Peyer's patch (tissue), 4 donors: Measurements from ENCODE around the gene FBXO36. TPM values are rescaled to one million over a fixed set of nuclear protein-coding genes. Genes with fewer than 3 reads are reported as not detected.
A peak's percentile ranks its signal among the peaks of the same experiment; 100 is the strongest.

ENCODE experiments used
- DNase-seq, 3 donors: peaks; one replicate each; pipeline ENCODE4 v3.0.0-alpha.2; 2017 to 2019
- H3K27ac ChIP-seq, 4 donors: fragments of 200-600 bp; sonication (generic); one replicate each; pipeline ENCODE4 v1.5.1; 2016 to 2019
- H3K27me3 ChIP-seq, 2 donors: fragments of 200-600 bp; sonication (generic); one replicate each; pipeline ENCODE4 v1.5.1; 2019
- H3K36me3 ChIP-seq, 3 donors: fragments of 200-600 bp; sonication (generic); one replicate each; pipeline ENCODE4 v1.5.1; 2016 to 2019
- H3K4me1 ChIP-seq, 4 donors: fragments of 200-600 bp; sonication (generic); one replicate each; pipeline ENCODE4 v1.5.1; 2016 to 2019
- H3K4me3 ChIP-seq, 4 donors: fragments of 200-600 bp; sonication (generic); 1 replicate in 3 of 4; 2 replicates in 1 of 4; pipeline ENCODE4 v1.5.1; 2016 to 2019; ENCODE audit warnings: mild to moderate bottlenecking in 1 of 4
- H3K9me3 ChIP-seq, 4 donors: fragments of 200-600 bp; sonication (generic); one replicate each; pipeline ENCODE4 v1.5.1; 2016 to 2019; ENCODE audit warnings: mild to moderate bottlenecking in 1 of 4
- POLR2A ChIP-seq, 2 donors: fragments of 450-650 bp; IDR thresholded peaks; one replicate each; pipeline ENCODE4 v1.5.1; 2017; ENCODE audit warnings: antibody characterized with exemption in 2 of 2, mild to moderate bottlenecking in 2 of 2, moderate library complexity in 2 of 2
- total RNA-seq, 4 donors: library from RNA; depleted of rRNA; stranded (reverse); fragments of >200 nt; gene quantifications; one replicate each; pipeline ENCODE4 v1.1.0, GENCODE V29; 2016
- TF ChIP-seq, protein P1 (sequence below), 6 experiments: fragments of 450-650 bp in 4 of 6; fragments of 200-600 bp in 2 of 6; sonication (generic) in 1 of 6; IDR thresholded peaks; one replicate each; pipeline ENCODE4 v1.5.1; 2017 to 2019; ENCODE audit warnings: antibody characterized with exemption in 6 of 6, mild to moderate bottlenecking in 3 of 6, moderate library complexity in 1 of 6

Gene FBXO36
- total RNA-seq, 4 donors from 2014 or later: 0.94 to 2.7 (median 2.6) TPM; not detected in 1

DNA sequence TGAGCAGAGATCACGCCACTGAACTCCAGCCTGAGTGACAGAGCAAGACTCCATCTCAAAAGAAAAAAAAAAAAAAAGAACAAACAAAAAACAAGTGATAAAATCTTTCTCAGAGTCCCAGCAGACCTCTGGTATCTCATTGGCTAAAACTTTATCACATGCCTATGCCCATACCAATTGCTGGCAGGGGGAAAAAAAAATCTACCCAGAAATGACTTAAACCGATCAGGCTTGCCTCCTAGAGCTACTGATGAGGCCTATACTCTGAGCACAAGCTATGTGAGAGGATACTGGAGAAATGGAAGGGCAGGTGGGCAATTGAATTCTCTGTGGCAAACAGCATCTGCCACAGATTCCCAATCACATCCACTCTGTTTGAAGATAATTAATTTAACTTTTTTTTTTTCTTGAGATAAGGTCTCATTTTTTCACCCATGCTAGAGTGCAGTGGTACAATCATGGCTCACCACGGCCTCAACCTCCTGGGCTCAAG, 49.0 kb downstream of the FBXO36 start:
- DNase-seq: no peak
- H3K27ac ChIP-seq: no peak overlapping the region
- TF ChIP-seq, protein P1, sequence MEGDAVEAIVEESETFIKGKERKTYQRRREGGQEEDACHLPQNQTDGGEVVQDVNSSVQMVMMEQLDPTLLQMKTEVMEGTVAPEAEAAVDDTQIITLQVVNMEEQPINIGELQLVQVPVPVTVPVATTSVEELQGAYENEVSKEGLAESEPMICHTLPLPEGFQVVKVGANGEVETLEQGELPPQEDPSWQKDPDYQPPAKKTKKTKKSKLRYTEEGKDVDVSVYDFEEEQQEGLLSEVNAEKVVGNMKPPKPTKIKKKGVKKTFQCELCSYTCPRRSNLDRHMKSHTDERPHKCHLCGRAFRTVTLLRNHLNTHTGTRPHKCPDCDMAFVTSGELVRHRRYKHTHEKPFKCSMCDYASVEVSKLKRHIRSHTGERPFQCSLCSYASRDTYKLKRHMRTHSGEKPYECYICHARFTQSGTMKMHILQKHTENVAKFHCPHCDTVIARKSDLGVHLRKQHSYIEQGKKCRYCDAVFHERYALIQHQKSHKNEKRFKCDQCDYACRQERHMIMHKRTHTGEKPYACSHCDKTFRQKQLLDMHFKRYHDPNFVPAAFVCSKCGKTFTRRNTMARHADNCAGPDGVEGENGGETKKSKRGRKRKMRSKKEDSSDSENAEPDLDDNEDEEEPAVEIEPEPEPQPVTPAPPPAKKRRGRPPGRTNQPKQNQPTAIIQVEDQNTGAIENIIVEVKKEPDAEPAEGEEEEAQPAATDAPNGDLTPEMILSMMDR (IDR thresholded peaks at IDR 0.05): no peak
- no peak for TF ChIP-seq POLR2A (IDR thresholded peaks at IDR 0.05)
- no peaks in the 10 kb centered on the region for H3K36me3 ChIP-seq
- no peak overlapping the region for H3K4me3 ChIP-seq
- H3K4me1 ChIP-seq: no peaks in the 10 kb centered on the region
- no peaks in the 10 kb centered on the region for H3K27me3 ChIP-seq
- H3K9me3 ChIP-seq: no peaks in the 10 kb centered on the region

DNA sequence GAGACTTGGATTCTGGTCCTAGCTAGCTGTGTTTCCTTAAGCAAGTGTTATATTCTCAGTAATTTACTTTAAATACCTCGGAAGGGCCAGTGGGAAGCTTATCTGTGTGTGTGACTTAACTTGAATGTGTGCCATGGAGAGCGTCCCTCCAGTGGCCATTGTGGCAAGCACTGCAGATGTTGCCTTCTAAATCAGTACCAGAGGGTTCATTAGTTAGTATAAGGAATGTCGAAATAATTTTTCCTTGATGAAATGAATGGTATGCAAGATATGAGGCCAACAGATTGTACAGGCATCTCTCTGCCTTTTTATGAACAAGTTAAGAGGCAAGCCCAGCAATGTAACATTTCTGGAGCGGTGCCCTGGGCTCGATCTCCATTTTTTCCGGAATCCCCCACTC, 52.0 kb downstream of the FBXO36 start:
- Histone ChIP-seq H3K27me3 (no peaks in the 10 kb centered on the region), H3K4me3 (no peak overlapping the region), H3K9me3 (no peaks in the 10 kb centered on the region), H3K27ac (no peak overlapping the region), H3K36me3 (no peaks in the 10 kb centered on the region), H3K4me1 (no peaks in the 10 kb centered on the region)
- no peak for TF ChIP-seq POLR2A (IDR thresholded peaks at IDR 0.05)
- DNase-seq: no peak

DNA sequence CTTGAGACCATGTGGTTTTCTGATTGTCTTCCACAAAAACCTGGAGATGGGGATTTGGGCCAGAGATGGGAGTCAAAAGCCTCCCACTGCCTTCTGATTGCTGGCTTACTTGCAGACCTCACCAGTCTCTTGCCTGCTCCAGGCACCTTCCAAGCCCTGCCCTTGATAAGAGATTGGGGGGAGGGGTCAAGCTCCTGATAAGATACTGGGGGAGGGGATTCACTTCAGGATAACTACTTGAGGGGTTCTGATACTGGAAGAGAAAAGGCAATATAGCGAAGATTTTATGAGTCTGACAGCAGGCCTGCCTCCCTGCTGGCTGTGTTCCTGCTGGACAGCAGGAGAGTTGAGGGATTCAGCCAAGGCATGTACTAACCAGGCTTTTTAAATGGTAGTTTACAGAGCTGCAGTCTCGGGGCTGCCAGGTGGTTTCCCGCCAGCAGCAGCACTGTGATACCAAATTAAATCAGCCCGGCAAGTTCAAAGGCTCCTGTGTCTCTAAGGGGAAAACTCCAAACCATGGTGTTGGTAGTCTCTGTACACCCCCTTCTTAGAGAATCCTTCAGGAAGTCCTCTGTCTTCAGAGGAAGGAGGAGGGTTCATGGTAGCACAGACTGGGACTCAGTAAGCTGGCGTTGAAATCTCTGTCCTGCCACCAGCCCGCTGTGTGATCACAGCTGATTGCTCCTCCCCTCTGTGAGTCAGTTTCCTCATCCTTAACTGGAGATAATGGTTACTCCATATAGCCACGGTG, 58.3 kb downstream of the FBXO36 start:
- H3K4me3 ChIP-seq: no peak overlapping the region
- H3K27ac ChIP-seq: peak overlapping the region in 1 of 4 donors; percentile 13
- H3K27me3 ChIP-seq: no peaks in the 10 kb centered on the region
- peaks cover 0 to 7% (median 0%) of the 10 kb centered on the region in 4 donors for H3K4me1 ChIP-seq
- no peaks in the 10 kb centered on the region for H3K9me3 ChIP-seq
- no peaks in the 10 kb centered on the region for H3K36me3 ChIP-seq
- no peak for DNase-seq
- TF ChIP-seq, protein P1 (IDR thresholded peaks at IDR 0.05): no peak
- TF ChIP-seq POLR2A (IDR thresholded peaks at IDR 0.05): no peak

DNA sequence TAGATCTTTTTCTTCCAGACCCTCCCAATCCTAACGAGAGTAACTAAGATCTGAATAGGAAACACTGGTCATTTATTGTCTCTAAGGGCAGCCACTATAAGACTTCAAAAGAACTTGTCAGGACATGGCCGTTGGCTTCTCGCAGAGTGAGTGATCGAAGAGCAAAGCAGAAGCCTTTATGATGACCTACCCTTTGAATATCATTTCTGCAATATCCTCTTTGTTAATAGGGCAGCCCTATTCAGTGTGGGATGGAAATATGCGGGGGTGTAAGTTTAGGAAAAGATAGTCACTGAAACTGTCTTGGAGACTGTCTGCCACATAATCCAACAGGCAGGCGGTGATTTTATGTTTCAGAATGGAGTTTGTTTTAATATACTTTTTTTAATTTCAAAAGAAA, 70.9 kb downstream of the FBXO36 start:
- Histone ChIP-seq H3K9me3 (no peaks in the 10 kb centered on the region), H3K27me3 (no peaks in the 10 kb centered on the region), H3K4me3 (no peak overlapping the region), H3K36me3 (no peaks in the 10 kb centered on the region), H3K27ac (no peak overlapping the region), H3K4me1 (no peaks in the 10 kb centered on the region)
- DNase-seq: no peak
- TF ChIP-seq POLR2A (IDR thresholded peaks at IDR 0.05): no peak
- TF ChIP-seq, protein P1 (IDR thresholded peaks at IDR 0.05): no peak

DNA sequence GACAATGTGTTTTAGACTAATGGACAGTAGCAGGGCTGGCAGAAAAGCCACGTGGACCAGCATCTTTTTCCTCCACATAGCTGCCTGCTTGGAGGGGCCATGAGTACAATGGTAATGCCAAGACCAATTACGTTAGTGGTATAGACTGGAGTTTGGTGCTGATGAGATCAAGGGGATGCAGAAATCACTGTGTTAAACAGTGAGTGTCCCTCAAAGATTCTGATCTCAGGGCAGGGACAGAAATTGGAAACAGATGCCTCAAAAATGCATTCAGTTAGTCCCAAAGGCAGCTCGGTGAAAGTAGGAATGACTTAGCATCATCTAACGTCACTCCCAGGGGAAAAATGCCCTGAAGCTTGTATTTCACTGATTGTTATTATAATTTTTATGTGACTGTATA, 74.0 kb downstream of the FBXO36 start:
- H3K27ac ChIP-seq: no peak overlapping the region
- DNase-seq: no peak
- no peak for TF ChIP-seq POLR2A (IDR thresholded peaks at IDR 0.05)
- TF ChIP-seq, protein P1 (IDR thresholded peaks at IDR 0.05): no peak

DNA sequence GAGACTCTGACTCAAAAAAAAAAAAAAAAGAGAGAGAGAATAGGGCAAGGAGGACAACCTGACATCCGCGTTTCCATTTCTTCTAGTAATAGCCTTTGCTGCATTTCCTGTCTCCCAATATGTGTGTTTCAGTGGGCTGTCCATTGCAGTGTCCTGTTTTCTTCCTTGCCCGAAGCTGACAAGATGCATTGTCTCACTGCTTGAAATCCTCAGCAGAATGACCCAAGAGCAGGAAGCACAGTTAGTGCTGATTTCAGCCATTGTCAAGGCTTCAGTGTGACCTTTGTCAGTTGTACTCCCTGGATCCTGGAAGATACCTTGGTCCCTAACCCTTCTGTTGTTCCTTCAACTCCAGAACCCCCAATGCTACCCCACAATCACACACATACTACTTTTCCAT, 75.3 kb downstream of the FBXO36 start:
- H3K27ac ChIP-seq: no peak overlapping the region
- no peak for TF ChIP-seq POLR2A (IDR thresholded peaks at IDR 0.05)
- no peaks in the 10 kb centered on the region for H3K4me1 ChIP-seq
- no peaks in the 10 kb centered on the region for H3K27me3 ChIP-seq
- H3K9me3 ChIP-seq: no peaks in the 10 kb centered on the region
- no peak for DNase-seq
- no peak overlapping the region for H3K4me3 ChIP-seq
- H3K36me3 ChIP-seq: no peaks in the 10 kb centered on the region

More for the DNA sequence above, 74.0 kb downstream of the FBXO36 start:
- H3K36me3 ChIP-seq: no peaks in the 10 kb centered on the region
- H3K4me1 ChIP-seq: no peaks in the 10 kb centered on the region
- H3K9me3 ChIP-seq: no peaks in the 10 kb centered on the region
- H3K4me3 ChIP-seq: no peak overlapping the region
- H3K27me3 ChIP-seq: no peaks in the 10 kb centered on the region
